ENCODE results near the gene CNPY1.

Gene CNPY1

GRCh38 chr7:155454183-155455112, 91.9 kb downstream of the CNPY1 start:
- TF ChIP-seq, protein P1, sequence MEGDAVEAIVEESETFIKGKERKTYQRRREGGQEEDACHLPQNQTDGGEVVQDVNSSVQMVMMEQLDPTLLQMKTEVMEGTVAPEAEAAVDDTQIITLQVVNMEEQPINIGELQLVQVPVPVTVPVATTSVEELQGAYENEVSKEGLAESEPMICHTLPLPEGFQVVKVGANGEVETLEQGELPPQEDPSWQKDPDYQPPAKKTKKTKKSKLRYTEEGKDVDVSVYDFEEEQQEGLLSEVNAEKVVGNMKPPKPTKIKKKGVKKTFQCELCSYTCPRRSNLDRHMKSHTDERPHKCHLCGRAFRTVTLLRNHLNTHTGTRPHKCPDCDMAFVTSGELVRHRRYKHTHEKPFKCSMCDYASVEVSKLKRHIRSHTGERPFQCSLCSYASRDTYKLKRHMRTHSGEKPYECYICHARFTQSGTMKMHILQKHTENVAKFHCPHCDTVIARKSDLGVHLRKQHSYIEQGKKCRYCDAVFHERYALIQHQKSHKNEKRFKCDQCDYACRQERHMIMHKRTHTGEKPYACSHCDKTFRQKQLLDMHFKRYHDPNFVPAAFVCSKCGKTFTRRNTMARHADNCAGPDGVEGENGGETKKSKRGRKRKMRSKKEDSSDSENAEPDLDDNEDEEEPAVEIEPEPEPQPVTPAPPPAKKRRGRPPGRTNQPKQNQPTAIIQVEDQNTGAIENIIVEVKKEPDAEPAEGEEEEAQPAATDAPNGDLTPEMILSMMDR (conservative IDR thresholded peaks at IDR 0.05; ENCODE audit: low read depth, low read length) = no peak
- H3K4me3 ChIP-seq (ENCODE audit: low read depth, low read length) = no peak overlapping the region
- no peak for DNase-seq (ENCODE audit: low read depth)

DNA sequence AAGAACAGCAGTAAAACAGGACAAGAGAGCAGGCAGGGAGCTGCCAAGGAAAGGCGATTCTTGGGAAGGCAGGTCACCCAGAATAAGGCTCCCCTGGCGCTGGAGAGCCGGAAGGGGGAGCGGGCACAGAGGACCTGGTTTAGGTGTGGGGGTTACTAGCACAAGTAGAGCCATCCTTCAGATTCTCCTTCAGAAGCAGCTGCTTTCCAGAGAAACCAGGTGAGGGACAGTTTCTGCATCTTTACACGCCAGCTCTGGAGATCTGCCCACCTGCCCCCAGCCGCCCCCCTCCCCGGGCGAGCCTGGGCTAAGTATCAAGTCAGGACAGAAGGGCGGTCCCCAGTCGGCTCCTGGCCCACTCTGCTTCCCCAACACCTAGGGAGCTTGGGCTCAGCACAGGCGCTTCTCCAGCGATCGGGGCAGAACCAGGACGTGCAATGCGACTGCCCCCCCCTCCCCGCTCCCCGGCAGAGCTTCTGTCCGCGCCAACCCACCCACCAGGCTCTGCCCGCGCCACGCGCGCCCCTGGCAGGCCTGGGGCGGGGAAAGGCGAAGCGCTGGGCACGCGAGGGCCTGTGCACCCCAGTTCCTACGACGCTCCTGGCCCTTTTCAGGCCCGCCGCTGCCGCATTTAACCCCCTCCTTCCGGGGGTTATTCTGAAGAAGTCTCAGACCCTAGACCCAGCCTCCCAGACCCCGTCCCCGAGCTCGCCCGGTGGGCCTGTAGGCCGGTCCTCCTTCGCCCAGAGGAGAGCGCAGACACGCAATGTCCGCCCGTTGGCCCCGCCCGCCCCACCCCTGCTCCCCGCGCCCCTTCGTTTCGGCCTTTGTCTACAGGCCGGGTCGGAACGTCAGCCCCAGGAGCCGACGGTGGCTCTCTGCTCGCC, 92.8 kb downstream of the CNPY1 start:
- H3K4me3 ChIP-seq (ENCODE audit: low read depth, low read length) = no peak overlapping the region
- no peak for DNase-seq (ENCODE audit: low read depth)
- TF ChIP-seq, protein P1 (conservative IDR thresholded peaks at IDR 0.05; ENCODE audit: low read depth, low read length) = no peak

- TF ChIP-seq, protein P1 (conservative IDR thresholded peaks at IDR 0.05; ENCODE audit: low read depth, low read length) = no peak
- no peak overlapping the region for H3K4me3 ChIP-seq (ENCODE audit: low read depth, low read length)
- no peak for DNase-seq (ENCODE audit: low read depth)
Observed at GRCh38 chr7:155452505-155453295, 93.7 kb downstream of the CNPY1 start.

DNA sequence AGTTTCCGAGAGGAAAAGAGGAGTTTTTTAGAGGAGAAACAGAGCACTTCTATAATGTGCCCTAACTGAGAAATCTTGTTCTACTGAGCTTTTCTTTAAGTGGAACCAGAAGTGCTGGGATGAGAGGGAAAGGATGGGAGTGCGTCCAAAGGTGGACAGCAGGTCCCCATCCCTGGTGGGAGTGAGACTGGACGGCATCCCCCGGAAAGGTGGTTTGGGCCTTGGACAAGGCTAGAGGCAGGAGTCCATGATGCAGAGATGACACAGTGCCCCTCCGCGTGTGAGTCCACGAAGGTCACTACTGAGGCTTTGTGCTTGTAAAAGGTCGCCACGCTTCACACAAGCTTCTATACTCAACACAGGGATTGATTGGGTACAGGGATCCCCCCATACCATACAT, 94.5 kb downstream of the CNPY1 start:
- no peak overlapping the region for H3K4me3 ChIP-seq (ENCODE audit: low read depth, low read length)
- TF ChIP-seq, protein P1 (conservative IDR thresholded peaks at IDR 0.05; ENCODE audit: low read depth, low read length) = no peak
- DNase-seq (ENCODE audit: low read depth) = no peak
